ENCODE data around the gene NOTUM.

DNA sequence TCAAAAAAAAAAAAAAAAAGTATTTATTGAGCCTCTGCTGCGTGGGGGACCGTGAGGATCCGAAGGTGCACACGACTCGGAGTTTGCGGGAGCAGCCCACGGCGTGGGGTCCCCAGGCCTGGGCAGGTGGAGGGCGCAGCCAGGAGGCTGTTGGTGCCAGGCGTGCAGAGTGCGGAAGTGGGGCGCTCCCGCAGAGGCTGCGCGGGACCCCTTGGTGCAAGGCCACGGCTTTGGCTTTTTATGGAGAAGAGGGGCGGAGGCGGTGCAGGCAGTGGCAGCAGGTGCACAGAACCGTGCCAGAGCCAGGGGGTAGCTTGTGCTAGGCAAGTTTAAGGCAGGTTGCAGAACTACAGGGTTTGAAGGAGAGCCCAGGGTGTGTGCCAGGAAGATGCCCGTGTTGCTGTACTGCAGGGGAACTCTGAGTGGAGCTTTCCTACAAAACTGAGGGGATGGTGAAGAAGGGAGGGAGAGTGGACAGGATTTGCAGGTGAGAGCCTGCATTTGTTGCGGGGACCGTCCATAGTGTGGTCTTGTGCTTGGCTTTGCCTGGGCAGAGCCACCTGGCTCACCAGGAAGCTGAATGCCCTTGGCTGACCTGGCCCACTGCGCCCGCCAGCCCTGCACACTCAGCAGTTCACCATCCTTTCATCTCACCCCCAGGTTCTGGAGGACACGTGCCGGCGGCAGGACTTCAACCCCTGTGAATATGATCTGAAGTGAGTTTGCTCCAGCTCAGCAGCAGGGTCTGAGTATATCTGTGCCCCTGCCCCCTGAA, 17.7 kb upstream of the NOTUM start:
- TF ChIP-seq POLR2AphosphoS5 (IDR thresholded peaks at IDR 0.05; ENCODE audit: low read depth, low read length) (no peak), SPI1 (IDR thresholded peaks at IDR 0.05; ENCODE audit: low read depth, low read length) (no peak), POLR2A (IDR thresholded peaks at IDR 0.05; ENCODE audit: low read depth, low read length) (no peak), TAF1 (IDR thresholded peaks at IDR 0.05; ENCODE audit: low read depth, low read length) (no peak)

Data from GM12891 (cell line).